ENCODE data around the gene SLC46A2. TPM values are rescaled to one million over a fixed set of nuclear protein-coding genes. Genes with fewer than 3 reads are reported as not detected.

SLC46A2 gene
- total RNA-seq, 1 experiment from 2014 or later = not detected

GRCh38 chr9:112852741-112853504 is 37.8 kb downstream of the SLC46A2 start:
- H3K36me3 ChIP-seq (ENCODE audit: insufficient read depth, low read length, poor library complexity, severe bottlenecking) = no peaks in the 10 kb centered on the region
- intact Hi-C loops (cut with micrococcal nuclease; ENCODE audit: unreplicated experiment) = no loop called here
- no TSS peak for BruUV-seq (replicated peaks)

DNA sequence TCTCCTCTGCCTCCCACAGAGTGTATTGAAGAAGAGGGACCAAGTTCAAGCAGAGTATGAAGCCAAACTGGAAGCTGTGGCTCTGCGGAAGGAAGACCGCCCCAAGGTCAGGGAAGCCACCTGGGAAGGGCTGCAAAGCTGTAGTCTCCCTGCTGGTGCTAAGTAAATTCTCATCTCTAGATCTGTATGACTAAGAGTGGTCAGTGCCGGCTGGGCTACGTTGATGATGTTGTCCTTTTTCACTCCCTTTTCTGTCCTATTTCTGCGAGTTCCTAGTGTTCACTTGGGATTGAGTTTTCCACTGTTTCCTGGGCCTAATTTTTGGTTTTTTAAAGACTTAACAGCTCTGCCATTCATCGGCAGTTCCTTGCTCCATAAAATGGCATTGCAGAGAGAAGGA is 39.8 kb downstream of the SLC46A2 start:
- TF ChIP-seq, protein P1, sequence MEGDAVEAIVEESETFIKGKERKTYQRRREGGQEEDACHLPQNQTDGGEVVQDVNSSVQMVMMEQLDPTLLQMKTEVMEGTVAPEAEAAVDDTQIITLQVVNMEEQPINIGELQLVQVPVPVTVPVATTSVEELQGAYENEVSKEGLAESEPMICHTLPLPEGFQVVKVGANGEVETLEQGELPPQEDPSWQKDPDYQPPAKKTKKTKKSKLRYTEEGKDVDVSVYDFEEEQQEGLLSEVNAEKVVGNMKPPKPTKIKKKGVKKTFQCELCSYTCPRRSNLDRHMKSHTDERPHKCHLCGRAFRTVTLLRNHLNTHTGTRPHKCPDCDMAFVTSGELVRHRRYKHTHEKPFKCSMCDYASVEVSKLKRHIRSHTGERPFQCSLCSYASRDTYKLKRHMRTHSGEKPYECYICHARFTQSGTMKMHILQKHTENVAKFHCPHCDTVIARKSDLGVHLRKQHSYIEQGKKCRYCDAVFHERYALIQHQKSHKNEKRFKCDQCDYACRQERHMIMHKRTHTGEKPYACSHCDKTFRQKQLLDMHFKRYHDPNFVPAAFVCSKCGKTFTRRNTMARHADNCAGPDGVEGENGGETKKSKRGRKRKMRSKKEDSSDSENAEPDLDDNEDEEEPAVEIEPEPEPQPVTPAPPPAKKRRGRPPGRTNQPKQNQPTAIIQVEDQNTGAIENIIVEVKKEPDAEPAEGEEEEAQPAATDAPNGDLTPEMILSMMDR (conservative IDR thresholded peaks at IDR 0.05; ENCODE audit: low read depth, low read length) = no peak
- no peak for TF ChIP-seq EZH2 (IDR thresholded peaks at IDR 0.05; ENCODE audit: borderline replicate concordance, low read depth, low read length, poor library complexity, severe bottlenecking)
- Histone ChIP-seq H3K9me3 (ENCODE audit: low read depth, low read length, poor library complexity, severe bottlenecking) (no peaks in the 10 kb centered on the region), H3K27ac (ENCODE audit: low read depth, low read length, poor library complexity, severe bottlenecking) (no peak overlapping the region), H3K4me3 (ENCODE audit: low read depth, low read length, poor library complexity, severe bottlenecking) (no peak overlapping the region), H3K36me3 (ENCODE audit: insufficient read depth, low read length, poor library complexity, severe bottlenecking) (no peaks in the 10 kb centered on the region), H3K4me1 (ENCODE audit: insufficient read depth, low read length, poor library complexity, severe bottlenecking) (no peaks in the 10 kb centered on the region), H3K27me3 (replicated peaks; ENCODE audit: insufficient read depth, low read depth, low read length, poor library complexity) (no peaks in the 10 kb centered on the region)
- intact Hi-C loops (cut with micrococcal nuclease; ENCODE audit: unreplicated experiment) = no loop called here
- ChIA-PET CTCF (no interaction called here), POLR2A (ENCODE audit: low non-redundant PET) (no interaction called here)
- no TSS peak for BruUV-seq (replicated peaks)
- no peak for DNase-seq (ENCODE audit: low spot score)

More at GRCh38 chr9:112852741-112853504, 37.8 kb downstream of the SLC46A2 start:
- H3K27me3 ChIP-seq (replicated peaks; ENCODE audit: insufficient read depth, low read depth, low read length, poor library complexity) = no peaks in the 10 kb centered on the region
- no peaks in the 10 kb centered on the region for H3K4me1 ChIP-seq (ENCODE audit: insufficient read depth, low read length, poor library complexity, severe bottlenecking)
- H3K9me3 ChIP-seq (ENCODE audit: low read depth, low read length, poor library complexity, severe bottlenecking) = no peaks in the 10 kb centered on the region
- ChIA-PET POLR2A (ENCODE audit: low non-redundant PET) (no interaction called here), CTCF (no interaction called here)
- no peak overlapping the region for H3K4me3 ChIP-seq (ENCODE audit: low read depth, low read length, poor library complexity, severe bottlenecking)
- H3K27ac ChIP-seq (ENCODE audit: low read depth, low read length, poor library complexity, severe bottlenecking) = no peak overlapping the region
- TF ChIP-seq, protein P1 (conservative IDR thresholded peaks at IDR 0.05; ENCODE audit: low read depth, low read length) = no peak
- TF ChIP-seq EZH2 (IDR thresholded peaks at IDR 0.05; ENCODE audit: borderline replicate concordance, low read depth, low read length, poor library complexity, severe bottlenecking) = no peak
- no peak for DNase-seq (ENCODE audit: low spot score)

GRCh38 chr9:112849363-112849922 is 41.2 kb downstream of the SLC46A2 start:
- ChIA-PET POLR2A (ENCODE audit: low non-redundant PET) (no interaction called here), CTCF (interaction anchor here (0.5 kb wide), 1 partner anchor 94 kb away, joined by 6 read pairs; no protein-coding TSS in a partner anchor)
- DNase-seq (ENCODE audit: low spot score) = no peak
- TF ChIP-seq EZH2 (IDR thresholded peaks at IDR 0.05; ENCODE audit: borderline replicate concordance, low read depth, low read length, poor library complexity, severe bottlenecking) = no peak
- TF ChIP-seq, protein P1 (conservative IDR thresholded peaks at IDR 0.05; ENCODE audit: low read depth, low read length) = no peak
- Histone ChIP-seq H3K27me3 (replicated peaks; ENCODE audit: insufficient read depth, low read depth, low read length, poor library complexity) (no peaks in the 10 kb centered on the region), H3K4me3 (ENCODE audit: low read depth, low read length, poor library complexity, severe bottlenecking) (no peak overlapping the region), H3K27ac (ENCODE audit: low read depth, low read length, poor library complexity, severe bottlenecking) (no peak overlapping the region), H3K36me3 (ENCODE audit: insufficient read depth, low read length, poor library complexity, severe bottlenecking) (no peaks in the 10 kb centered on the region), H3K4me1 (ENCODE audit: insufficient read depth, low read length, poor library complexity, severe bottlenecking) (no peaks in the 10 kb centered on the region), H3K9me3 (ENCODE audit: low read depth, low read length, poor library complexity, severe bottlenecking) (no peaks in the 10 kb centered on the region)
- no TSS peak for BruUV-seq (replicated peaks)
- intact Hi-C loops (cut with micrococcal nuclease; ENCODE audit: unreplicated experiment) = no loop called here
